Measurements from ENCODE around the gene BCAS4.

- TF ChIP-seq POLR2A (IDR thresholded peaks at IDR 0.05) (no peak), CTCF (IDR thresholded peaks at IDR 0.05) (no peak)
Measured at GRCh38 chr20:50861012-50861411, 66.2 kb downstream of the BCAS4 start.

Data from thyroid gland (tissue), 4 donors.